Measurements from ENCODE around the gene ADGRB3. TPM values are rescaled to one million over a fixed set of nuclear protein-coding genes. Genes with fewer than 3 reads are reported as not detected.

ADGRB3 gene
- polyA plus RNA-seq, 2 of the 4 experiments (the other 2 are of a cell fraction) = not detected

GRCh38 chr6:69238067-69238466 is 603.0 kb downstream of the ADGRB3 start (continued):
- TF ChIP-seq REST (IDR thresholded peaks at IDR 0.05) (no peak), RCOR1 (IDR thresholded peaks at IDR 0.05; ENCODE audit: low read depth, low read length) (no peak), NR3C1 (IDR thresholded peaks at IDR 0.05) (no peak), USF2 (IDR thresholded peaks at IDR 0.05) (no peak), HES2 (IDR thresholded peaks at IDR 0.05) (no peak), HMGXB4 (CRISPR knock-in tag; IDR thresholded peaks at IDR 0.05; ENCODE audit: borderline replicate concordance) (no peak), FOSL2 (IDR thresholded peaks at IDR 0.05) (no peak), FOSL2 (CRISPR knock-in tag; IDR thresholded peaks at IDR 0.05) (no peak)

GRCh38 chr6:69246983-69247382 is 611.9 kb downstream of the ADGRB3 start:
- no peak overlapping the region for H3K4me3 ChIP-seq
- WGBS (ENCODE audit: missing lambda C conversion rate) = 31% methylated on average over 2 of the region's 2 CpGs
- no peaks in the 10 kb centered on the region for H3K4me1 ChIP-seq
- no peak overlapping the region for H3K4me2 ChIP-seq
- no peaks in the 10 kb centered on the region for H3K9me3 ChIP-seq
- TF ChIP-seq POLR2AphosphoS2 (conservative IDR thresholded peaks at IDR 0.05; ENCODE audit: low read length) = no peak
- TF ChIP-seq KDM1A (IDR thresholded peaks at IDR 0.05; ENCODE audit: low read depth) = no peak
- TF ChIP-seq NR3C1 (IDR thresholded peaks at IDR 0.05) = no peak
- TF ChIP-seq MAFK (IDR thresholded peaks at IDR 0.05; ENCODE audit: partially characterized antibody) = no peak
- TF ChIP-seq CEBPB (IDR thresholded peaks at IDR 0.05) = no peak
- TF ChIP-seq SREBF2 (IDR thresholded peaks at IDR 0.05) = no peak
- no peak for TF ChIP-seq PHF8 (IDR thresholded peaks at IDR 0.05; ENCODE audit: borderline replicate concordance, low read depth)
- TF ChIP-seq CHD4 (IDR thresholded peaks at IDR 0.05; ENCODE audit: borderline replicate concordance) = no peak
- ChIA-PET CTCF (no interaction called here), POLR2A (no interaction called here)
- DNase-seq (ENCODE audit: low read depth in 1 of 2, low spot score in 1 of 2) (no peak), FAIRE-seq (no peak), ATAC-seq (no peak)
- no peak overlapping the region for H3K27ac ChIP-seq

GRCh38 chr6:69261010-69261409 is 625.9 kb downstream of the ADGRB3 start:
- 14% methylated on average over 2 of the region's 2 CpGs for WGBS (ENCODE audit: missing lambda C conversion rate)
- POLR2A ChIA-PET = no interaction called here
- no peaks in the 10 kb centered on the region for H3K4me1 ChIP-seq
- ATAC-seq (no peak), DNase-seq (ENCODE audit: low read depth in 1 of 2, low spot score in 1 of 2) (no peak), FAIRE-seq (no peak)
- H3K9me3 ChIP-seq = no peaks in the 10 kb centered on the region
- CTCF ChIA-PET = no interaction called here
- no peak overlapping the region for H3K27ac ChIP-seq
- H3K4me3 ChIP-seq = no peak overlapping the region
- H3K4me2 ChIP-seq = no peak overlapping the region
- no peak for TF ChIP-seq TP53 (CRISPR knock-in tag; IDR thresholded peaks at IDR 0.05)
- no peak for TF ChIP-seq EP300 (IDR thresholded peaks at IDR 0.05)
- no peak for TF ChIP-seq SMC3 (IDR thresholded peaks at IDR 0.05)

Data from A549 (cell line).